Retinal pigment epithelial cell (primary cell): ENCODE data around the gene CUX1.
"Not testable (repeated sequence)": the region's sequence is repeated elsewhere in the genome, so short reads cannot be mapped to it uniquely, and the experiment has no call there.

Experiments used
- DNase-seq: peaks from one replicate; pipeline ENCODE4 v3.0.0-alpha.2; 2010; ENCODE audit warnings: low read depth
- H3K4me3 ChIP-seq: 2 replicates; pipeline ENCODE4 v1.5.1; 2011; ENCODE audit warnings: mild to moderate bottlenecking, low read length, control low read depth, moderate library complexity
- CTCF ChIP-seq: conservative IDR thresholded peaks from 2 replicates; pipeline ENCODE4 v1.5.1; 2011; ENCODE audit warnings: low read depth, low read length, control low read depth, inconsistent platforms

Gene CUX1

GRCh38 chr7:101787864-101788263 lies 29.6 kb upstream of the CUX1 start:
- no peak for TF ChIP-seq CTCF
- H3K4me3 ChIP-seq, result no peak overlapping the region
- no peak for DNase-seq

GRCh38 chr7:101788517-101788916 lies 28.9 kb upstream of the CUX1 start:
- TF ChIP-seq CTCF, result no peak

DNA sequence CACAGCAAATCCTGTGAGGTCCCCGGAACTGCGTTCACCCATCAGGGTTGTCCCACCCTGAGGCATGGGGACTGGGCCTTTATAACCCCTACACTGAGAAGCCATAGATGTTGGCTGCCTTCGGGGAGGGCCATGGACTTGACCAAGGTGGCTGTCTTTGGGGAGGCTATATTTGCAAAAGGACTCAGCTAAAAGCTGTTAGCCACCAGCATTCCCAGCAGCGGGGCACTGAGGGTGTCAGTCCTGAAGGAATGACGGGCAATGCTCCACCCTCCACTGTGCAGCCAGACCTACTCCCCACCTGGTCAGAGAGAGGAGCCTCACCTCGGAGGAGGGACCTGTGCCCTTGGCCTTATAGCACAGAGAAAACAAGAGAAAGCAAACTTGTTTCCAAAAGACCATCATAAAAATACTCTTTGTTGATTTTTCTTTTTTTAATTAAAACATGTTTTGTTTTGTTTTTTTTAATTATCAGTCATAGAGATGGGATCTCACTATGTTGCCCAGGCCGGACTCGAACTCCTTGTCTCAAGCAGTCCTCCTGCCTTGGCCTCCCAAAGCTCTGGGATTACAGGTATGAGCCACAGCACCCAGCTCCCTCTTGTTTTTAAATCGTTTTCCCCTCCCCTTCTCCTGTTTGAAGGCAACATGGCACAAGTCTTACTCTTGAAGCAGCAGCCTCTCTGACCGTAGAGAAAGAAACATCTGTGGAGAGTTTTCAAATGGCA lies 26.7 kb upstream of the CUX1 start:
- TF ChIP-seq CTCF, result no peak
- no peak overlapping the region for H3K4me3 ChIP-seq
- DNase-seq, result no peak

More at GRCh38 chr7:101788517-101788916, 28.9 kb upstream of the CUX1 start:
- no peak for DNase-seq
- no peak overlapping the region for H3K4me3 ChIP-seq

GRCh38 chr7:101792051-101792681 lies 25.3 kb upstream of the CUX1 start:
- no peak for TF ChIP-seq CTCF
- peak; percentile 54 for DNase-seq
- no peak overlapping the region for H3K4me3 ChIP-seq

GRCh38 chr7:101792682-101793071 lies 24.7 kb upstream of the CUX1 start:
- H3K4me3 ChIP-seq, DNase-seq: not testable (repeated sequence)

GRCh38 chr7:101795461-101795860 lies 22.0 kb upstream of the CUX1 start:
- no peak overlapping the region for H3K4me3 ChIP-seq
- DNase-seq, result no peak
- no peak for TF ChIP-seq CTCF

- DNase-seq, H3K4me3 ChIP-seq: not testable (repeated sequence)
These were observed 19.3 kb upstream of the CUX1 start for GRCh38 chr7:101798173-101798572.

DNA sequence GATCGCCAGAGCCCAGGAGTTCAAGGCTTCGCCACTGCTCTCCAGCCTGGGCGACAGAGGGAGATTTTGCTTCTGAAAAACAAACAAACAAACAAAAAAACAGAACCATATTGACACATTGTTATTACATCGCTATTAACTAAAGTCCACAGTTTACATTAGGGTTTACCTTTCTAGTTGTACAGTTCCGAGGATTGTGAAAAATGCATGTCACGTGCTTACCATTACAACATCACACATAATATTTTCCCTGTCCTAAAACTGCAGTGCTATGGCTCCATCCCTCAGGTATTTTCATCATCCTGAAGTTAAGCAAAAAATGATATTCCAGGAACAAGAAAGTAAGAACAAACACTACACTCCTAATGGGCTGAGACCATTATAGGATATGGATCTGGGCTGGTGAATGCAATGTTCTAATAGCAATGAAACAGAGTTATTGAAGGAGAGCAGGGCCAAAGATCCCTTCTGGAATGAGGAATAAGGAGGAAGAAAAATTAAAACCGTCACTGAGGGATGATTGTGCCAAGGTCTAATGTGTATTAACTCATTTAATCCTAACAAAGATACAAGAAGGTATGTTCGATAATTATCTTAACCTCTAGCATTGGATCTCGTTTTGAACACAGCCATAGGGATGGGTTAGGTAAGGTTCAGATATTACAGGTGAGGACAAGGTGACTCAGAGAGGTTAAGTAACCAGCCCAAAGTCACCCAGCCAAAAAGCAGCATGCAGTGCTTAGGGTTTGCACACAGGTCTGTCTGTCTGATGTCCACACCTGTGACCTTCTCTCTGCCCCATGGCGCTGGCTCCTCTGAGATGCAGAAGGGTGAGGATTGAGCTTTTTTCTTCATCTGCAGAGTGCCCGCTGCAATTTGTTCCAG lies 14.0 kb upstream of the CUX1 start:
- TF ChIP-seq CTCF, result no peak
- no peak overlapping the region for H3K4me3 ChIP-seq

More for the DNA sequence above, 14.0 kb upstream of the CUX1 start:
- no peak for DNase-seq
